ENCODE data around the gene RPS6KA5.
A peak's percentile ranks its signal among the peaks of the same experiment; 100 is the strongest.
"Not testable (repeated sequence)": the region's sequence is repeated elsewhere in the genome, so short reads cannot be mapped to it uniquely, and the experiment has no call there.

RPS6KA5 gene

DNA sequence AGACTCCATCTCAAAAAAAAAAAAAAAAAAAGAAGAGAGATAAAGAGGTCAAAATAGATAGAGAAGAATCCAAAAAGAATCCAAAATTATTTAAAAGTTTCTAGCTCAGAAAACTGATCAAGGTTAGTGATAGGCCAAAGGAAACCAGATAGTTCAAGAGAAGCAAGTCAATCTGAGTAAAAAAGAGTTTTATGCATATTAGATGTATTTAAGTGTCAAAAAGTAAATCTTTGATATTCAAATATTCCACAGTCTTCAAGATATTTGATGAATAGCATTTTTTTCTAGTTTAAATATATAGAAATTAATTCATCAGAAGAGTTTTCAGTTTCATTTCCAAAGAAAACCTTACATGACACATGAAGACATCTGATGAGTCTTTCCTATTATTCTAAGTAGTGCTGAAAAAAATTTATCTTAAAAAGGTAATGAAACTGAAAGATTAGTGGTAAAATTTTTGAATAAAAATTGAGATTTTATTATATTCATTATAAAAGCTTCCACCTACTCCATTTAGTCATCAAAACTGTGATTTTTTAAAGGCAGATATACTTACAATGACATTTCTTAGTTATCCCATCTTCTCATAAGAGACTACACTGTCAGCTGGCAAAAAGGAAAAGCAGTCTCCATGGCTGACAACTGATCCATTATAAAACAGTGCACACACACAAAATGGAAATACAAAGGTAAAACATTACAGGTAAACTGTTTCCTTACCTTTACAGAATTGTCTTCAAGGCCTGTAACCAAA, 68.6 kb downstream of the RPS6KA5 start:
- DNase-seq (ENCODE audit: insufficient read length, low spot score) (no peak), FAIRE-seq (no peak)

DNA sequence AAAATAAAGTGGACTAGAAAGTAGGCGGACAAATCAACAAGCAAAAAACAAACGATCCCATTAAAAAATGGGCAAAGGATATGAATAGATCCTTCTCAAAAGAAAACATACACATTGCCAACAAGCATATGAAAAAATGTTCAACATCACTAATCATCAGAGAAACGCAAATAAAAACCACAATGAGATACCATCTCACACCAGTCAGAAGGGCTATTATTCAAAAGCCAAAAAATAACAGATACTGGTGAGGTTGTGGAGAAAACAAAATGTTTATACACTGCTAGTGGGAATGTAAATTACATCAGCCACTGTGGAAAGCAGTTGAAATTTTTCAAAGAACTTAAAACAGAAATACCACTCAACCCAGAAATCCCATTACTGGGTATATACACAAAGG, 70.3 kb downstream of the RPS6KA5 start:
- FAIRE-seq (no peak), DNase-seq (ENCODE audit: insufficient read length, low spot score) (no peak)

DNA sequence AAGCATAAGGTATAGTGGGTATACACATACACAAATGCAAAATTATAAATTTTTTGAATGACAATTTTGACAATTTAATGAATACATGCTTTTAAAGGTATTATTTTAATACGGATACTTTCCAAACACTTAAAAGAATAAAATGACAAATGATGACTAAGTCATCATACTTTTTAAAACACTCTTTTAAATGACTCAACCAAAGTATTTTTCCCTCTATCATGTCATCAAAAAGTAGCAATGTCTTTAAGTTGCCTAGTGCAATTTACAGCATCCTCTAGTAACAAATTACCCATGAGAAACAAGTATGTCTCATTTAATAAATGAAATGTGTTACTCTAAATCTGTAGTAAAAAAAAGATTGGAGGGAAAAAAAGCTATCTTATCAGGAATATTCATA, 73.3 kb downstream of the RPS6KA5 start:
- no peak for DNase-seq (ENCODE audit: insufficient read length, low spot score)

DNA sequence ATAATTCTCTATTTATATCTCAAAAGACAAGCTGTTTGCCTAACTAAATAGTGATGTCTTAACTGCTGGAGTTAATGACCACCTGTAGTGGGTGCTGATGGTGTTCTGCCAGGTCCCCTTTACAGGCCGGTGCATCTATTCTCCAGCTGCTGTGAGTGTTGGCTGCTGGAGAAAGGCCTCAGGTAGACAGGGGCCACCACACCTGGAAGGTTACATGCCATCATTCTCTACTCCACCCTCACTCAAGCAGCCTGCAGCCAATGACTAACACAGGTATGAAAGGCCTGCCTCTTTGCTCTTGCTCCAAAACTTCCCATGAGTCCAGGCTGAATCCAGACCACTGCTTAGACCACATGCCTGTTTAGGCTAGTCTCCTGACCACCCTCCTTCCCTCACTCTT, 73.9 kb downstream of the RPS6KA5 start:
- DNase-seq (ENCODE audit: insufficient read length, low spot score) (no peak), FAIRE-seq (no peak)

More for the DNA sequence above, 73.3 kb downstream of the RPS6KA5 start:
- no peak for FAIRE-seq

DNA sequence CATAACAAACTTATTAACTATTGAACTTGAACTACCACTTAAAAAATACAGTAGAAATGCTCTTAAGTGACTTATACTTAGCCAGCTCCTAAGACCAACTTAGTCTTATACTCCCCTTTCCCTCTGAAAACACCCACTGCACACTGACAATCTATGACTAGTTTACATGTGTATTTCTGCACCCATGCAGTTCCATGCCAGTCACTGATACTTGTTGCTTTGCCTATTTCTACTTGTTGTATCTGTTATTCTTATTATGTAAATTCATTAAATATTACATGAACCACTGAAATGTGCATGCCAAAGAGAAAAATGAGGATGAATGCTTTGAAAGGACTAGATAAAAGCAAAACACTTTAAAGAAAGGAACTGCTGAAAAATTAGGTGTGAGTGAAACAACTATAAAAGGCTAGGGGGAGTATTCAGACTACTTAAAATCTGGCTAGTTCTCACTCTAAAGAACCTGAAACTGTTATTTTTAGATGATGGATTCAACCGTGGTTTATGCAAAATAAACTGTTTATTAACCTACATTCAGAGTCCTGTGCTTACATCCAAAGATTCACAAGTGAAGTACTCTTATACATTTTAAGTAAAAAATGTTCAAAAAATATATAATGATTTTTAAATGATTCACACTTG, 74.7 kb downstream of the RPS6KA5 start:
- FAIRE-seq, result no peak
- no peak for DNase-seq (ENCODE audit: insufficient read length, low spot score)

DNA sequence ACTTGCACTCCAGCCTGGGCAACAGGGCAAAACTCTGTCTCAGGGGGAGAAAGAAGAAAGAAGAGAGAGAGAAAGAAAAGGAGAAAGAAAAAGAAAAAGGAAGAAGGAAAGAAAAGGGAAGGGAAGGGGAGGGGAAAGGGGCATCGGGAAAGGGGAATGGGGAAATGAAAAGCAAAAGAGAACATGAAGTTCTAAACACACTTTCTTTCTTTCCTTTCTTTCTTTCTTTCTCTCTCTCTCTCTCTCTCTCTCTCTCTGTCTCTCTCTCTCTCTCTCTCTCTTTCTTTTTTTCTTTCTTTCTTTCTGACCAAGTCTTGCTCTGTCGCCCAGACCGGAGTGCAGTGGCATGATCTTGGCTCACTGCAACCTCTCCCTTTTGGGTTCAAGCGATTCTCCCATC, 76.9 kb downstream of the RPS6KA5 start:
- FAIRE-seq, result no peak
- no peak for DNase-seq (ENCODE audit: insufficient read length, low spot score)

DNA sequence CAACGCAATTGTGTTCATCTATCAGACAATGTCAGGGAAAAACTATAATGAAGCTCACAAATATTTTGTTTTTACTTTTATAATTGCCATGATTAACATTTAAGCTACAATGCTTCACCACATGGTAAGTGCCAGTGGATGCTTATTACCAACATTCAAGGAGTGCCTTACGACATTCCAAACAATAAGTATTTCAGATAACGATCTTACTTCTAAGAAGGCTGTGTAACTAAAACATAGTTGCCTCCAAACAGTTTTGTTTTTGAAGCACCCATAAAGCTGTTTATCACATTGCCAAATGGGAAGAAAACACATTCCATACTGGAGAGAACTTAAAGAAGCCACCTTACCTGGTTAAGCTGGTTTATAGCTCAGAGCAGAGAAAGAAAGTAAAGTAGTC, 78.8 kb downstream of the RPS6KA5 start:
- FAIRE-seq (no peak), DNase-seq (ENCODE audit: insufficient read length, low spot score) (no peak)

DNA sequence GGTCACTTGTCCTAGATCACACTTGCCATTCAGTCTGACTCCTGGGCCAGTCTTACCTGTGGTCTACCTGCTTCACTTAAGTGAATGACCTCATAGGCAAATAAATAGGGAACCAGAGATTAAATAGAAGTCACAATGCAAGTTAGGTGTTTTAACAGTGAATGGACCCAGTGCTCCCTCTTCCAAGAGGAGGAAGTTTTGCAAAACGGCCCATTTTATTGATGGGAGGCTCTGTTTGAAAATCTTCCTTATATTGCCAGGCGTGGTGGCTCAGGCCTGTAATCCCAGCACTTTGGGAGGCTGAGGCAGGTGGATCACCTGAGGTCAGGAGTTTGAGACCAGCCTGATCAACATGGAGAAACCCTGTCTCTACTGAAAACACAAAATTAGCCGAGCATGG, 79.8 kb downstream of the RPS6KA5 start:
- not testable (repeated sequence) for FAIRE-seq; DNase-seq (ENCODE audit: insufficient read length, low spot score)

DNA sequence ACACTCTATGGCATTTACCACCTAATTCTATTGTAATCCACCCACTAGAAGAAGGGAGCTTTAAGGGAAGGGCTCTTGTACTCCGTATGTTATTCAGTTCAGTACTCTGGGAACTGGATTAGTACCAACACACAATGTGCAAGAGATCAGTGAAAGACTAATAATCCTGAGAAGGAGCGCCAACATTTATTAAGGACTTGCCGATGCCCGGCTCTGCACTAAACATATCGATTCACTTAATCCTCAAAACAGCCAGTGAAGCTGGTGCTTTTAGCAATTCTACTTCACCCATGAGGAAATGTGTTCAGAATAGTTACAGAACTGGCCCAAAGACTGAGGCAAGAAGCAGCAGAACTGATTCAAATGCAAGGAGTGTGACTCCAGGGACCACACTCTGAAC, 80.9 kb downstream of the RPS6KA5 start:
- FAIRE-seq (no peak), DNase-seq (ENCODE audit: insufficient read length, low spot score) (no peak)

DNA sequence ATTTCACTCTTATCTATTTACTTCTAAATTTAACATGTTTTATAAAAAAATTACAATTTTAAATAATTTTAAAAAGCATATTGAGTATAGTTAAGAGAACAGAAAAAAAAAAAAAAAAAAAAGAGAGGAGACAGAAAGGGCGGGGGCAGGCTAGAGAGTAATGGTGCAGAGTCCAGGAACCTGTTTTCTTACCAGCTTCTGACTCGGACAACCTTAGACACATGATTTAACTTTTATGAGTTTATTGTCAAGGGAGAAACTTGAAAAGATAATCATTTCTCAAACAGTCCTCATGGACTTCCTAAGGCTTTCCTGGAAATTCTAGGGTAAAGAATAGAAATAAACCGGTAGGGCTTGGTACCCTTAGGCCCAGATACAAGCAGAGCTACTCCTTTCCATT, 84.3 kb downstream of the RPS6KA5 start:
- no peak for DNase-seq (ENCODE audit: insufficient read length, low spot score)
- no peak for FAIRE-seq

DNA sequence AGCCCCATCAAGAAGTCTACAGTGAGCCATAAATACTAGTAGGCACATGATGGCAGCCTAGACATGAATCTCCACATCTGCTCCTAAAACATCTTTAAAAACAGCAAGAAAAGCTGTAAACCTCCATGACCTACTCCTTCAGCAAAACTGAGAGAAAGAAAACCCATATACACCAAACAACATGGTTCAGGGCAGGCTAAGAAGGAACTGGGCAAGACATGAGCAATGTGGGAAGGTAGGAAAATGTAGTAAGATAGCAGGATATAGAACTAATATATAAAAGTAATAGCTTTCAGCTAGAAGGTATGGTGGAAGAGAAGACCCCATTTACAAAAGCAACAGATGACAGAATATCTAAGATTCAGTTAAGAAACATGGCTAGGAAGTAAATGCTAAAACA, 88.8 kb downstream of the RPS6KA5 start:
- no peak for DNase-seq (ENCODE audit: insufficient read length, low spot score)
- FAIRE-seq, result no peak

DNA sequence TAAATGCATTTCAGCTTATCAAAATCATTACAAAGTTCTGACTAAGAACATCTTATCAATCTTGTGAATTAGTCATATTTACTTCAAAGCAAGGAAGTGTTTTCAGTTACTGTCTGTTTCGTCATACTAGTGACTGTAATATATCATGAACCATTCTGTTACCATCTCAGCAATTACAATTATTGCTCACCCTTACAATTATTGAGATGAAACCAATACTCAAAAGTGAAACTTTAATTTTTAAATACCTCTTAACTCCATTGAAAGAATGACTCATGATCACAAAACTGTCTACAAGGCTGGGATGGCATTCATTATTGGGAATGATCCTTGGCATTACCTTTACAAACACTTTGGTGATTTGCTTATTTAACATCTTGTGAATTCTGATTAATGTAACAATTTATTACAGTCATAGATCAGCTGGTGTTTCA, 90.3 kb downstream of the RPS6KA5 start:
- no peak for FAIRE-seq
- DNase-seq (ENCODE audit: insufficient read length, low spot score), result peak; percentile 13

DNA sequence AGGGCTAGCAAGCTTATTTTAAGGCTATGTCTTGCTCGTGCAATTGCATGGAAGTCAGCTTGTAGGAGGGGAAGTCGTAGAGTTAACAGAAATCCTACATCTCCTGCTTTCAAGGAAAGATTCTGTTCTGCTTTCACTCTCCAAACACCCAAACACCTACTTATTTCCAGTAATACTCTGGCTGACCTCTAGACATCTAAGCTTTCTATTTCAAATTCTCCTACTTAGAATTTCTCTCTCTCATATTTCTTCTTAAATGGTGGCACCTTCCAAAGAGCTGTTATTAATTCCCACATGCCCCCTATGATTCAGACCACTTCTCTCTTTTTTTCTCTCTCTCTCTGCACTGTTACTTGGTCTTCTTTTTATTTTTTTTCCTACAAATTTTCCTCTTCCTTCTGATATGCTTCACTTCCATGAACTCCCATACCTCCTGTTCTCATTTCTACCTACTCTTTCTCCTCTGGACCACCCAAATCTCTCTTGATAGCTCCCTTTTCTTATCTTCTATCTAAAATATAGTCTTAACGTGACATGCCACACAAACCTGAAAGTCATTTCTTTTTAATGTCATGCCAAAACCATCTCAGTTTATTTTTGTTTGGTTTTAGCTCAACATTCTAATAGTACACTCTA, 90.8 kb downstream of the RPS6KA5 start:
- DNase-seq (ENCODE audit: insufficient read length, low spot score) (no peak), FAIRE-seq (no peak)

DNA sequence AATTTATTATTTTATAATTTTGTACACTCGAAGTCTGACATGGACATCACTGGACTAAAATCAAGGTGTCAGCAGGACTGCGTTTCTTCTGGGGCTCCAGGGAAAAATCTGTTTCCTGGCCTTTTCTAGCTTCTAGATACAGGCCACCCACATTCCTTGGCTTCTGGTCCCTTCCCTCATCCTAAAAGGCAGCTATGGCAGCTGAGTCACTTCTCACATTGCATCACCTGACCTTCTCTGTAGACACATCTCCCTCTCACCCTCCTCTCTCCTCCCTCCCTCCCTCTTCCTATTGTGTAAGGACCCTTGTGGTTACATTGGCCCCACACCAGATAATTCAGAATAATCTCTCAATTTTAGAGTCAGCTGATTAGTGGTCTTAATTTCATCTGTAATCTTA, 92.4 kb downstream of the RPS6KA5 start:
- no peak for DNase-seq (ENCODE audit: insufficient read length, low spot score)
- FAIRE-seq, result no peak

DNA sequence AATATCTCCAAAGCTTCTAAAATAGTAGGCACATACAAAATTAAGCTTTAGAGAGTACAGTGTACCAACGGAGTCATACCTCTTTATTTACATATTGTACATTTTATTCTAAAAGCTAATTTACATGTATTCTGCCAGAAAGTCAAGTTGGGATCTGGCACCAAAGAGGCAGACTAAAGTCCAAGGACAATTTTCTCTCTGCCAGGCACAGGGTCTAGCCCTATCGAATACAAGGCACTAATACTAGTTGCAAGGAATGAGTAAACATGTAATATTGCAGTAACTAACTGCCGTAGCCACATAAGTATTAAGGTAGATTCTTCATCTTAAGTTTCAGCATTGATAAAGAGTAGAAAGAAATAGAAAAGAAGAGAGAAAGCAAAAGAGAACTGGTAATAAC, 93.9 kb downstream of the RPS6KA5 start:
- DNase-seq (ENCODE audit: insufficient read length, low spot score), result no peak

DNA sequence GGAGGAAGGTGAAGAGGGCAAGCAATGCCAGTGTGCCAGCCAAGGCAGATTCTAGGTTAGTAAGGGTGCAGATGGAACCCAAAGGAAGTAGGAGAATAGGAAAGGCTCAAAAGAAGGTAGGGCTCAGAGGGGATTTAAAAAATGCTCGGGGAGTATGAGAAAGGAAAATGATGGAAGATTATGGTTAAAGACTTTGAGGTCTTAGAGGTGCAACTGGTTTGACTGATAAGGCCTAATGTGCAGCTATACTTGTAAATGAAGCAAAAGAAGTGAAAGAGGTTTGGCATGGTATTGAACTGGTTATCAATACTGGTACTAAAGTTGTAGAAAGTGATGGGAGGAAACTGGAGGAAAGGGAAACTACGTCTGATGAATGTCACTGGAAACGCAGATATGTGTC, 94.7 kb downstream of the RPS6KA5 start:
- no peak for DNase-seq (ENCODE audit: insufficient read length, low spot score)
- no peak for FAIRE-seq

More for the DNA sequence above, 93.9 kb downstream of the RPS6KA5 start:
- FAIRE-seq, result no peak

DNA sequence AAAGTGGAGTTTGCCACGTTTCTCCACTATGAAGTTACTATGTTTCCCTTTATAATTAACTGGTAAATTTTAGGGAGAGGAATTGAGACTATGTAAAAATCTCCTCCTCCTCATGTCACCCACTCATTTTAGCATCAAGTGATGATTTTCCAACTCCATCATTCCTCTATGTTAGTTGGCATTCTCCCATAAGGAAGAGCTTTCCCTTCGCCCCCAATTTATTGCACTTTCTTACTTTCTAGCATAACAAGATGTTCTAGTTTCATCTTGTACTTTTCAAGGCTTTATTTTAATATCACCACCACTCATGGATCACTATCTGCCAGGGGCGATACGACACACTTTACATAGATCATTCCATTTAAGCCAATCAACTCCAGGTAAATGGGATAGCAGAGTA, 97.1 kb downstream of the RPS6KA5 start:
- no peak for DNase-seq (ENCODE audit: insufficient read length, low spot score)
- FAIRE-seq, result no peak

DNA sequence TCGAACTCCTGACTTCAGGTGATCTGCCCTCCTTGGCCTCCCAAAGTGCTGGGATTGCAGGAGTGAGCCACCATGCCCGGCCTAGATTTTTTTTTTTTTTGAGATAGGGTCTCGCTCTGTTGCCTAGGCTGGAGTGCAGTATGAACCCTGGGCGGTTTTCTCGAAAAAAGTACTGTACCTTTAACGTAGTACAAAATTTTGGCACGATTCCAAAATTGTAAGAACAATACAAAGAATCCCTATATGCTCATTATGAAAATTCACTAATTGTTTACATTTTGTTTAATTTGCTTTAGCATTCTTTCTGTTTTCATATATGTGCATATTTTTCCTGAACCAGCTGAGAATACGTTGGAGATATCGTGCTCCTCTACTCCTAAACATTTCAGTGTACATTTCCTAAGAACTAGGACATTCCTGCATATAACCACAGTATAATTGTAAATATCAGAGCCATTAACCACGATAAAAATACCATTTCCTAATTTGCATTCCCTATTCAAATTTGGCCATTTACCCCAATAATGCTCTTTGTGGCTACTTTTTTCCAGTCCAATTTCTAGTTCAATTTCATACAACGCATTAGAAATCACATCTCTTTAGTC, 97.8 kb downstream of the RPS6KA5 start:
- no peak for DNase-seq (ENCODE audit: insufficient read length, low spot score)
- FAIRE-seq, result no peak

DNA sequence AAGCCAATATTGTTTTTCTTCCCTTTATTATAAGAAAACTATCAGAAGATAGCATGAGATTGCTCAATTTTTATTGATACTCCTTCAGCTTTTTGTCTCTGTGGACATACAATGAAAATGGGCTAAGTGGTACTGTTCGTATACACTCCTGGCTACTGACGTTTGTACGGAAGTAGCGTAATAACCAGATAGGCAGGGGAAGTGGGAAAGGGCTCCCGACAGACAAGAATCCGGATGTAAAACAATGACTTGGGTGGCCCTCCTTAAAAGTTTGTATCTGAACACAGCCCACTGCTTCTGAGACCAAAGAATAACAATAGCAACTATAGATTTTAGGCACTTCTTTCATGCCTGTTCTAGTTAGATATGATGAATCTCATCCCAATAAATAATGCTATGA, 99.6 kb downstream of the RPS6KA5 start:
- DNase-seq (ENCODE audit: insufficient read length, low spot score), result no peak
- FAIRE-seq, result no peak

DNA sequence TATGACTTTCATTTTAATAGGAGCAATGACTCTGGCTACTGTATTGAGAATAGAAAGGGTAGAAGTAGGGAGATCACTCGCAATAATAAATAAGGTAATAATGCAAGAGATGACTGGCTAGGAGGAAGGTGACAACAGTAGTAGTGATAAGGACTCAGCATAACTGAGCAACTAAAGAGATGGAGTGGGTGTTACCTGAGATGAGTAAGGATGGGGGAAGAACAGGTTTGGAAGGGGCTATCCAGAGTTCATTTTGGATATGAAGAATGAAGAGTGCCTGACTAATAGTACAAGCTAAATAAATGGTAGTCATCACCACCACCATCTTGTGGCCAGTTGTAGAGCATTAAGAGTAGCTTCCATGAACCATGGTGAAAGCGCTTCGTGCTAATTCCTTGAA, 101.1 kb downstream of the RPS6KA5 start:
- no peak for FAIRE-seq

DNA sequence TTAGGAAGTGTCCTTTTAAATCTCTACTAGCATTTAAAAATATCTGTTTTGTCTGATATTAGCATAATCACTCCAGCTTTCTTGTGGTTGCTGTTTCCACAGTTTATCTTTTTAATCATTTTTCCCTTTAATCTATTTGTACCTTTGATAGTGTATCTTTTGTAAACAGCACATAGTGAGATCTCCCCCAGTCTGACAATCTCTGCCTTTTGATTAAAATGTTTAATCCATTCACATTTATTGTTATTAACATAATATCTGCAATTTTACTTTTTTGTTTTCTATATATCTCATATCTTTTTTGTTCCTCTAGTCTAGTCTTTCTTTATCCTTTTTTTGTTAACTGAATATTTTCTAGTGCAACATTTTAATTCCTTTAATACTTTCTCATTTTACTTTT, 104.2 kb downstream of the RPS6KA5 start:
- DNase-seq (ENCODE audit: insufficient read length, low spot score) (no peak), FAIRE-seq (no peak)

More for the DNA sequence above, 101.1 kb downstream of the RPS6KA5 start:
- DNase-seq (ENCODE audit: insufficient read length, low spot score), result no peak
